C4-2B (cell line): Measurements from ENCODE around the gene DNAJC5.

Experiments
- CTCF ChIP-seq: fragments of 450-650 bp; conservative IDR thresholded peaks from 2 replicates; pipeline ENCODE4 v1.5.1; 2017; ENCODE audit warnings: mild to moderate bottlenecking
- ZFX ChIP-seq: fragments of 450-650 bp; IDR thresholded peaks from 2 replicates; pipeline ENCODE4 v1.6.1; 2017

DNA sequence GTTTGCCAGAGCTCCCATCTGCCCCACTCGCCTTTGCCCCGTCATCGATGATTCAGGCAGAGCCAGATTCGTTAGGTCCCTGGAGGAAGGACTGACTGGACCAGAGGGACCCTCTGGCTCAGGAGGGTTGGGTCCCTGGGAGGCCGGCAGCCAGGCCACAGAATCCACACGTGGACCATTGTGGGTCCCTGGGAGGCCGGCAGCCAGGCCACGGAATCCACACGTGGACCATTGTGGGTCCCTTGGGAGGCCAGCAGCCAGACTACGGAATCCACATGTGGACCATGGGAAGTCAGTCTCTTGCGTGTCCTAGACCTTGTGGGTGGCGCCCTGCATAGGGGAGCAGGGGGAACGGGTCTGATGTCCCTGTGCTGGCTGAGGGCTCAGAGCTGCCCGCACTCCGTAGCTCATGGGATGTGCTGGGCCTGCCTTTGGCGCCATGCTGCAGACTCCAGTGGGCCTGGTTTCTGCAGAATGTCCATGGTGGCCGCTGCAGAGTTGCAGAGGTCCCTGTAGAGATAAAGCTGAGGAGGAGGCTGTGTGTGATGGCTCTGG lies 37.8 kb downstream of the DNAJC5 start:
- TF ChIP-seq CTCF (no peak), ZFX (no peak)
